Vagina (tissue), 2 donors: ENCODE data around the gene ARHGAP21.

Experiments used
- POLR2A ChIP-seq, 2 donors: fragments of 450-650 bp; IDR thresholded peaks; one replicate each; pipeline ENCODE4 v1.6.1; 2017; ENCODE audit warnings: antibody characterized with exemption in 2 of 2, mild to moderate bottlenecking in 2 of 2, moderate library complexity in 2 of 2
- POLR2AphosphoS5 ChIP-seq, 2 donors: sonication (generic); formaldehyde crosslinking; IDR thresholded peaks; one replicate each; pipeline ENCODE4 v1.9.0; 2017; ENCODE audit warnings: antibody characterized with exemption in 2 of 2, mild to moderate bottlenecking in 2 of 2, low read depth in 1 of 2; ENCODE audit not compliant: insufficient read depth in 1 of 2
- TF ChIP-seq, protein P1 (sequence below), 3 experiments: fragments of 450-650 bp in 2 of 3; fragments of 200-600 bp in 1 of 3; sonication (generic) in 1 of 3; IDR thresholded peaks; one replicate each; pipeline ENCODE4 v1.5.1; 2017 to 2019; ENCODE audit warnings: antibody characterized with exemption in 3 of 3, mild to moderate bottlenecking in 2 of 3, moderate library complexity in 2 of 3

DNA sequence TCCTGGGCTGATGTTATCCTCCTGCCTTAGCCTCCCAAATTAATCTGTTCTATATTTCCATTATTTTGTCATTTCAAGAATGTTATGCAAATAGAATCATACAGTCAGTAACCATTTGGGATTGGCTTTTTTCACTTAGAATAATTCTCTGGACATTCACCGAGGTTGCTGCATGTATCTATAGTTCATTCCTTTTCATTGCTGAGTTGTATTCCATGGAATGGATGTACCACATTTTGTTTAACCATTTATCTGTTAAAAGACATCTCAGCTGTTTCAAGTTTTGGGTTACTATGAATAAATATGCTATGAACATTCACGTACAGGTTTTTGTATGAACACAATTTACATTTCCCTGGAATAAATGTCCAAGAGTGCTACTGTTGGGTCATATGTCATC, 44.9 kb downstream of the ARHGAP21 start:
- TF ChIP-seq, protein P1, sequence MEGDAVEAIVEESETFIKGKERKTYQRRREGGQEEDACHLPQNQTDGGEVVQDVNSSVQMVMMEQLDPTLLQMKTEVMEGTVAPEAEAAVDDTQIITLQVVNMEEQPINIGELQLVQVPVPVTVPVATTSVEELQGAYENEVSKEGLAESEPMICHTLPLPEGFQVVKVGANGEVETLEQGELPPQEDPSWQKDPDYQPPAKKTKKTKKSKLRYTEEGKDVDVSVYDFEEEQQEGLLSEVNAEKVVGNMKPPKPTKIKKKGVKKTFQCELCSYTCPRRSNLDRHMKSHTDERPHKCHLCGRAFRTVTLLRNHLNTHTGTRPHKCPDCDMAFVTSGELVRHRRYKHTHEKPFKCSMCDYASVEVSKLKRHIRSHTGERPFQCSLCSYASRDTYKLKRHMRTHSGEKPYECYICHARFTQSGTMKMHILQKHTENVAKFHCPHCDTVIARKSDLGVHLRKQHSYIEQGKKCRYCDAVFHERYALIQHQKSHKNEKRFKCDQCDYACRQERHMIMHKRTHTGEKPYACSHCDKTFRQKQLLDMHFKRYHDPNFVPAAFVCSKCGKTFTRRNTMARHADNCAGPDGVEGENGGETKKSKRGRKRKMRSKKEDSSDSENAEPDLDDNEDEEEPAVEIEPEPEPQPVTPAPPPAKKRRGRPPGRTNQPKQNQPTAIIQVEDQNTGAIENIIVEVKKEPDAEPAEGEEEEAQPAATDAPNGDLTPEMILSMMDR (IDR thresholded peaks at IDR 0.05): no peak
- TF ChIP-seq POLR2A (IDR thresholded peaks at IDR 0.05) (no peak), POLR2AphosphoS5 (IDR thresholded peaks at IDR 0.05; ENCODE audit: insufficient read depth in 1 of 2, low read depth in 1 of 2) (no peak)
